GM21390 (cell line): ENCODE measurements around the gene KRTAP10-5.

Source experiments
- ATAC-seq: cut with Tn5 transposase; IDR thresholded peaks from one replicate; pipeline ENCODE4 v1.9.1; 2021; ENCODE audit not compliant: unreplicated experiment

The KRTAP10-5 gene

DNA sequence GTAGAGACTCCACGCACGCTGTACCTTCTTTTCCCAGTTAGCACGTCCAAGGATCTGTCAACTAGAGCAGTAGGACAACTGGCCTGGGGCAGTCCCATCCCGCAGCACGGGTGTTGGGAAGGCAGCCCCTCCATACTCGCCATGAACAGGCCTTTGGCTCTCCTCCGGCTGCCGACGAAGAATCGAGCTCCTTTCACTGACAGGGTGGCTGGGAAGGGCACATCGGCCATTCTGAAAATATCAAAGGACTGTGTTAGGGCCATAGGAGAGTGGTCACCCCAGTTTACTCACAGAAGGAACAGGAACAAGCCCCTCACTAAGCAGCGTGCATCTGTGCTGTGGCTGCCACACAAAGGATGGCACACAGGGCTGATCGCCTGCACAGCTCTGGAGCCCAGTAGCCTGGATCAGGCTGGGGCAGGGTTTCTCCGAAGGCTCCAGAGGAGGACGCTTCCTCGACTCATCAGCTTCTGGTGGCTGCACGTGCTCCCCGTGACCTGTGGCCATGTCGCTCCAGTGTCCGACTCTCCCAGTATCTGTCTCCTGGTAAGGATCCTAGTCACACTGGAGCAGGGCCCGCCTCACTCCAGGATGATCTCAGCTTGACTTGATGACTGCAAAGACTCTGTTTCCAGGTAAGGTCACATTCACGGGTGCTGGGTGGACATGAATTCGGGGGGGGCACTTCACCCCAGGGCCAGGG lies 49.4 kb downstream of the KRTAP10-5 start:
- no peak for ATAC-seq

- no peak for ATAC-seq
Measured at GRCh38 chr21:44530221-44530902, 50.0 kb downstream of the KRTAP10-5 start.

GRCh38 chr21:44529503-44530125 lies 50.8 kb downstream of the KRTAP10-5 start:
- no peak for ATAC-seq
